ENCODE measurements around the gene COG3. TPM values are rescaled to one million over a fixed set of nuclear protein-coding genes. Genes with fewer than 3 reads are reported as not detected.
A peak's percentile ranks its signal among the peaks of the same experiment; 100 is the strongest.

Gene COG3
- total and polyA plus RNA-seq, 4 donors = 22.8 to 113 (median 38.2) TPM

GRCh38 chr13:45472171-45472705, 7.5 kb downstream of the COG3 start:
- DNase-seq (ENCODE audit: low spot score) = no peak
- Histone ChIP-seq H3K4me3 (ENCODE audit: low read depth in 1 of 3, low read length in 3 of 3) (no peak overlapping the region), H3K36me3 (ENCODE audit: control insufficient read depth in 4 of 4, insufficient read depth in 3 of 4, low read depth in 1 of 4, low read length in 3 of 4) (peaks cover 0 to 10% (median under 1%) of the 10 kb centered on the region in 4 donors), H3K4me1 (ENCODE audit: control insufficient read depth in 4 of 4, insufficient read depth in 4 of 4, low read length in 3 of 4) (peaks cover 6 to 20% (median 11%) of the 10 kb centered on the region in 4 donors), H3K9ac (ENCODE audit: low read depth in 1 of 2, low read length in 2 of 2) (no peak overlapping the region), H3K9me3 (ENCODE audit: control insufficient read depth in 4 of 4, low read length in 3 of 4) (no peaks in the 10 kb centered on the region), H3K27ac (ENCODE audit: low read depth in 1 of 2, low read length in 2 of 2) (no peak overlapping the region), H3K27me3 (ENCODE audit: control insufficient read depth in 4 of 4, insufficient read depth in 4 of 4, low read length in 3 of 4) (no peaks in the 10 kb centered on the region)
- TF ChIP-seq YY1 (IDR thresholded peaks at IDR 0.05) (no peak), HNF4A (conservative IDR thresholded peaks at IDR 0.05) (no peak), REST (IDR thresholded peaks at IDR 0.05) (no peak), HNF4G (IDR thresholded peaks at IDR 0.05) (no peak), JUND (IDR thresholded peaks at IDR 0.05) (no peak), MAX (IDR thresholded peaks at IDR 0.05) (no peak), TAF1 (conservative IDR thresholded peaks at IDR 0.05) (no peak), GABPA (IDR thresholded peaks at IDR 0.05 in 1 of 2, conservative IDR thresholded peaks at IDR 0.05 in 1 of 2) (no peak)
- TF ChIP-seq, protein P1, sequence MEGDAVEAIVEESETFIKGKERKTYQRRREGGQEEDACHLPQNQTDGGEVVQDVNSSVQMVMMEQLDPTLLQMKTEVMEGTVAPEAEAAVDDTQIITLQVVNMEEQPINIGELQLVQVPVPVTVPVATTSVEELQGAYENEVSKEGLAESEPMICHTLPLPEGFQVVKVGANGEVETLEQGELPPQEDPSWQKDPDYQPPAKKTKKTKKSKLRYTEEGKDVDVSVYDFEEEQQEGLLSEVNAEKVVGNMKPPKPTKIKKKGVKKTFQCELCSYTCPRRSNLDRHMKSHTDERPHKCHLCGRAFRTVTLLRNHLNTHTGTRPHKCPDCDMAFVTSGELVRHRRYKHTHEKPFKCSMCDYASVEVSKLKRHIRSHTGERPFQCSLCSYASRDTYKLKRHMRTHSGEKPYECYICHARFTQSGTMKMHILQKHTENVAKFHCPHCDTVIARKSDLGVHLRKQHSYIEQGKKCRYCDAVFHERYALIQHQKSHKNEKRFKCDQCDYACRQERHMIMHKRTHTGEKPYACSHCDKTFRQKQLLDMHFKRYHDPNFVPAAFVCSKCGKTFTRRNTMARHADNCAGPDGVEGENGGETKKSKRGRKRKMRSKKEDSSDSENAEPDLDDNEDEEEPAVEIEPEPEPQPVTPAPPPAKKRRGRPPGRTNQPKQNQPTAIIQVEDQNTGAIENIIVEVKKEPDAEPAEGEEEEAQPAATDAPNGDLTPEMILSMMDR (IDR thresholded peaks at IDR 0.05; ENCODE audit: low read depth, low read length, missing input control) = no peak
- TF ChIP-seq, protein P2, sequence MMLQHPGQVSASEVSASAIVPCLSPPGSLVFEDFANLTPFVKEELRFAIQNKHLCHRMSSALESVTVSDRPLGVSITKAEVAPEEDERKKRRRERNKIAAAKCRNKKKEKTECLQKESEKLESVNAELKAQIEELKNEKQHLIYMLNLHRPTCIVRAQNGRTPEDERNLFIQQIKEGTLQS (IDR thresholded peaks at IDR 0.05) = no peak

DNA sequence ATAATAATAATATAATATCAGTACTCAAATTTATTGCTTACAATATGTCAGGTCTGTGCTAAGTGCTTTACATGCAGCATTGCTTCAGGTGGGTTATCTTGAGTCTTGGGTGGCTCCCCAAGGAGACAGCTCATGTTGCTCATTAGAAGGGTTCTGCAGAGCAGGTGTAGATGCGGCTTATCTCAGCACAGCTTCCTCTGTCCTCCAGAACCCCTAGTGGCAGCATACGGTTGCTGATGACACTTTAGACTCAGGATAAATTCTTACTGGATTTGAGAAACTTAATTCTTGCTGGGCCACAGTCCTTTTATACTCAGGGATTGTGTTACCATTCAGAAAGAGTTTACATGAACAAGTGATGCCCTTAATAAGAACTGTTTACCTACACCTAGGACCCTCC, 8.9 kb downstream of the COG3 start:
- Histone ChIP-seq H3K27ac (ENCODE audit: low read depth in 1 of 2, low read length in 2 of 2) (no peak overlapping the region), H3K9me3 (ENCODE audit: control insufficient read depth in 4 of 4, low read length in 3 of 4) (no peaks in the 10 kb centered on the region), H3K27me3 (ENCODE audit: control insufficient read depth in 4 of 4, insufficient read depth in 4 of 4, low read length in 3 of 4) (no peaks in the 10 kb centered on the region), H3K4me3 (ENCODE audit: low read depth in 1 of 3, low read length in 3 of 3) (no peak overlapping the region), H3K4me1 (ENCODE audit: control insufficient read depth in 4 of 4, insufficient read depth in 4 of 4, low read length in 3 of 4) (peaks cover 0 to 8% (median 3%) of the 10 kb centered on the region in 4 donors), H3K9ac (ENCODE audit: low read depth in 1 of 2, low read length in 2 of 2) (no peak overlapping the region), H3K36me3 (ENCODE audit: control insufficient read depth in 4 of 4, insufficient read depth in 3 of 4, low read depth in 1 of 4, low read length in 3 of 4) (peaks cover under 1 to 10% (median 3%) of the 10 kb centered on the region in 4 donors)
- WGBS = 66% methylated on average over 2 of the region's 2 CpGs
- TF ChIP-seq GABPA (IDR thresholded peaks at IDR 0.05 in 1 of 2, conservative IDR thresholded peaks at IDR 0.05 in 1 of 2) (no peak), RAD21 (IDR thresholded peaks at IDR 0.05) (peak; percentile 24 to 51)
- TF ChIP-seq, protein P1 (IDR thresholded peaks at IDR 0.05; ENCODE audit: low read depth, low read length, missing input control) = peak; percentile 14
- no peak for DNase-seq (ENCODE audit: low spot score)
